HUDEP-2 (cell line): ENCODE results near the gene FATE1.

ENCODE experiments used
- DNase-seq, 76 experiments: peaks; one replicate each; lab custom pipeline; 2025; ENCODE audit not compliant: unreplicated experiment in 76 of 76; lab: John Stamatoyannopoulos, UW

Gene FATE1

GRCh38 chrX:151741606-151742005, 25.8 kb downstream of the FATE1 start:
- DNase-seq: no peak

- DNase-seq: no peak
These were observed 26.5 kb downstream of the FATE1 start for GRCh38 chrX:151742311-151742710.

- no peak for DNase-seq
These were observed 28.0 kb downstream of the FATE1 start for GRCh38 chrX:151743651-151744470.

GRCh38 chrX:151745651-151746050, 29.8 kb downstream of the FATE1 start:
- DNase-seq: no peak

GRCh38 chrX:151746502-151746901, 30.7 kb downstream of the FATE1 start:
- DNase-seq: no peak

GRCh38 chrX:151750511-151750910, 34.7 kb downstream of the FATE1 start:
- DNase-seq: no peak

- no peak for DNase-seq
These were observed 37.0 kb downstream of the FATE1 start for GRCh38 chrX:151752847-151753246.

- DNase-seq: peak in 23 of 76 experiments; percentile 0 to 26 (median 2)
These were observed 37.6 kb downstream of the FATE1 start for GRCh38 chrX:151753313-151754046.

GRCh38 chrX:151754047-151754429, 38.2 kb downstream of the FATE1 start:
- no peak for DNase-seq

- DNase-seq: no peak
These were observed 38.9 kb downstream of the FATE1 start for GRCh38 chrX:151754641-151755215.

- no peak for DNase-seq
These were observed 43.3 kb downstream of the FATE1 start for GRCh38 chrX:151759041-151759708.

GRCh38 chrX:151762802-151763201, 47.0 kb downstream of the FATE1 start:
- DNase-seq: no peak

- no peak for DNase-seq
These were observed 47.9 kb downstream of the FATE1 start for GRCh38 chrX:151763711-151764110.

GRCh38 chrX:151765026-151765425, 49.2 kb downstream of the FATE1 start:
- DNase-seq: no peak

- DNase-seq: no peak
These were observed 55.9 kb downstream of the FATE1 start for GRCh38 chrX:151771726-151772125.
